Measurements from ENCODE around the gene PHF23.

Gene PHF23

GRCh38 chr17:7237761-7238419 lies 1.4 kb downstream of the PHF23 start:
- peak; percentile 53 for DNase-seq

GRCh38 chr17:7237266-7237760 lies 1.9 kb downstream of the PHF23 start:
- DNase-seq, result no peak

DNA sequence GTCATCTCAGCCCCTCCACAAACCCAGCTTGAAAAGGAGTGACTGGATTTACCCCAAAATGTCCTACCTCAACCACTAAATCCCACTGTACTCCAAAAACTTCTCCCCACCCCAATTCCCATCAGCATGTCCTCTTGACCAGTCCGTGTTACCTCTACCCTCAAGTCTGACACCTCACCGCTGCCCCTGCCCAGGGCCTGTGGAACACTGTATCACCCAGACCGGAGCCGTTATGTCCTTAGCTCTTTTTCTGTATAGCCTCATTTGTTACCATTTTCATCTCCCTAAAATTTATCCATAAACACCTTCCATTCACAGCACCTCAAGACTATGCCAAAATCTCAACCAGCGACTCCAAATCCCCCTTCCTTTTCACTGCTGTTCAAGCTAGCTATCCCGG lies 2.4 kb downstream of the PHF23 start:
- no peak for DNase-seq

- DNase-seq, result no peak
Measured at GRCh38 chr17:7235693-7236665, 3.3 kb downstream of the PHF23 start.

- peak; percentile 90 for DNase-seq
Measured at GRCh38 chr17:7234083-7234951, 4.9 kb downstream of the PHF23 start, which contains the start of gene DVL2. TSS of gene DVL2 (minus strand) at chr17:7234517. CDS start at chr17:7234262, 255 bp downstream.

DNA sequence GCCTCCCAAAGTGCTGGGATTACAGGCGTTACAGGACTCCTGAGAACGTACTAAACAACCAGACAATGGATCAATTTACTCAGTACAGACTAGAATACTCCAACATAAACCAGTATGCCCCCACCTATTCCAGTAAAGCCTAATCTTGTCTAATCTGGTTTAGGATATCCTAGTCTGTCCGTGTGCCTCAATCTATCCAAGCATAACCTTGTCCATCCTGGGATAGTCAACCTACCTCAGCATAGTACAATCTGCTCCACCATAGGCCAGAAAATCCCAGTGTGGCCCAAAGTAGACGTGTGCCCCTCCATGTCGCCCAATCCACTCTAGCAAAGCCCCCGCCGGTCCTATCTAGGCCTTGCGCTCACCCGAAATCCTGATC lies 5.6 kb downstream of the PHF23 start:
- no peak for DNase-seq

- no peak for DNase-seq
Measured at GRCh38 chr17:7232114-7232513, 7.1 kb downstream of the PHF23 start.

DNA sequence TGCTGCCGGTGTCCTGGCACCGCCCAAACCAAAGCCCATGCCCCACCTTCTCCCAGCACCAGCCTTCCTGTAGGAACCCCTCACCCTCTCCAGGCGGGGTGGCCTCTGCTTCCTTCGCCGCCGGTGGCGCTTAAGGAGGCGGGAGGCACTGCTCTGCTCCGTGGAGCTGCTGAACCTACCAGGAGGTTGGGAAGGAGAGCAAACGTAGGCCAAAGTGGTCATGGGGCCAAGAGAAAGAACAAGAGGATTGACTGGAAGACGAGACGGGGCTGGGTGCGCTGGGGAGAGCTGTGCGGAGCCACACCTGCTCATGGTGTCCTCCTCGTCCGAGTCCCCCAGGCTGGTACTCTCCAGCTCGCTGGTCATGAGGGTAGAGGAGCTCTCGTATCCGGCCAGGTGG lies 9.8 kb downstream of the PHF23 start:
- DNase-seq, result no peak

GRCh38 chr17:7228920-7229319 lies 10.3 kb downstream of the PHF23 start:
- no peak for DNase-seq

DNA sequence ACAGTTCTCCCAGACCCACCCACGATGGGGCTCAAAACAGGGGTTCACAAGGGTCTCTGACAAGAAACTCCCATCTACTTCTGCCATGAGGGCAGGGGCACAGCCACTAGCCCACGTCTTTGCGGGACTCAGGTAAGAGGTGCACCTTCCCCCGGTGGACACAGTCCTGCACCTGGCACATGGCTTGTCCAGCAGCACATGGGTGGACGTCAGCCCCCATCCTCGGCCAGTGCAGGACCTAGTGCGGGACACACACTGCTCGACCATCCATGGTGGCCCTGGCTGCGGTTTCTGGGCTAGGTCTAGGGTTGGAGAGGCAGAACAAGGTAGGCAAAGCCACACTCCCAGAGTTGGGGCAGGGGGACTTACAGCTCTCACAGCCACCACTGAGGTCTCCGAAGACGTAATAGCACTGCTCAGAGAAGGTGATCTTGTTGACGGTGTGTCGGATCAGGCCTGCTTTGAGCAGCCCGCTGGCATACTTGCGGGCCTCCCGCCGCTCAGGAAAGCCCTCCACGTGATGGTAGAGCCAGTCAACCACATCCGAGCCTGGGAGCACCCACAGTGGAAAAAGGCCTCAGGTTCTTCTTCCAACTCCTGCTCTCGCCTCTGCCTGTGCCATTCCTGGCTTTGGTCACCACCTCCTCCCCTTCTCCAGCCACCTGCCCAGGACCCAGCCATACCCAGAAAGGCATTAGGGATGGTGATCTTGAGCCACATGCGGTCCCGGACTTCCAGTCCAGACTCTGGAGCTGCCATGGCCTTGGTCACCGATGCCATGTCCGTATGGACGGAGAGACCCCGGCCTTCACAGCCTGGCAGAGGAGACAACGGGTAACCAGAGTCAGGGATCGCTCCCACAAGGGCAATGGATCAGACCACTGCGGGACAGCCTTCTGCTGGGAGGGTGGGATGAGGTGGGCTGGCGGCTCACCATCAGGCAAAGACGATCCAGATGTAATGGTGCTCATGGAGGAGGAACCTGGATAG lies 12.2 kb downstream of the PHF23 start:
- DNase-seq, result no peak

DNA sequence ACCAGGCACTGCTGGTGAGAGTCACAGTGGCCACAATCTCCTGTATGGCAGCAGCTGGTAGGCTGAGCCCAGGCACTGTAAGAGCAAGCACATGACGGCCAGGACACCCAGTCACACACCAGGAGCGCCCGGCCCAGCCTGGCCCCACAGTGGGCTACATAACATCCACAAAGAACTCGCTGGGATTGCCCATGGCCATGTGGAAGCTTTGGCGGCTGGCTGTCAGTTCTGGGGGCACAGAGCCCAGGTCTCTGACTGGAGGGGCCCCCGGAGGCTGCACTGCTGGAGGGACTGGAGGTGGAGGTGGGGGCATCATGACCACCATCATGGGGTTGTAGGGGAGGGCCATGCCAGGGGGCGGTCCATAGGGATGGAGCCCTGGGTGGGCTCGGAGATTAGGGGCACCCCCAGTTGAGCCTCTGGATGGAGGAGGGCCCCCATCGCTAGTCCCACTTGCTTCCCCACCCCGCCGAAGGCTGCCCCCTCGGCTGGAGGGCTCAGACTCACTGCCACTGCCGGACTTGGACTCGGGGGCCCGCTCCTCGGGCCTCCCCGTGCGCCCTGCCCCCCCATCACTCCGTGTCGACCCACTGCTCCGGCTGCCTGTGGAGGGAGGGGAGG lies 13.4 kb downstream of the PHF23 start:
- no peak for DNase-seq

- DNase-seq, result no peak
Measured at GRCh38 chr17:7224661-7225111, 14.6 kb downstream of the PHF23 start.

DNA sequence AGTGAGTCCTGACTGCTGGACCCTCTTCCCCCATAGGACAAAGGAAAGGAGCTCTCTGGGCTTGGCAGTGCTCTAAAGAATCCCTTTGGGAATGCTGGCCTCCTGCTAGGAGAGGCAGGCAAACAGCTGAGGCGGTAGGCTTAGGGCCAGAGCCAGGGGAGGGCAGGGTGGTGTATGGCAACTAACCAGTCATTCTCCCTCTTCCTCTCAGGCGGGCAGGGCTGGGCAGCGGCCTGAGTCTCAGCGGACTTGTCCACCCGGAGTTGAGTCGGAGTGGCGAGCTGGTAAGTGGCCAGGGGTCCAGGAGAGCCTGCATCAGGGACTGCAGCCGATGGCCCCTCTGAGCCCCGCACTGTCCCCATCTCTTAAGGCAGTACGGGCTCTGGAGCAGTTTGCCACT lies 15.1 kb downstream of the PHF23 start:
- DNase-seq, result no peak

- no peak for DNase-seq
Measured at GRCh38 chr17:7223375-7223774, 15.9 kb downstream of the PHF23 start.

- DNase-seq, result no peak
Measured at GRCh38 chr17:7222972-7223292, 16.3 kb downstream of the PHF23 start.

DNA sequence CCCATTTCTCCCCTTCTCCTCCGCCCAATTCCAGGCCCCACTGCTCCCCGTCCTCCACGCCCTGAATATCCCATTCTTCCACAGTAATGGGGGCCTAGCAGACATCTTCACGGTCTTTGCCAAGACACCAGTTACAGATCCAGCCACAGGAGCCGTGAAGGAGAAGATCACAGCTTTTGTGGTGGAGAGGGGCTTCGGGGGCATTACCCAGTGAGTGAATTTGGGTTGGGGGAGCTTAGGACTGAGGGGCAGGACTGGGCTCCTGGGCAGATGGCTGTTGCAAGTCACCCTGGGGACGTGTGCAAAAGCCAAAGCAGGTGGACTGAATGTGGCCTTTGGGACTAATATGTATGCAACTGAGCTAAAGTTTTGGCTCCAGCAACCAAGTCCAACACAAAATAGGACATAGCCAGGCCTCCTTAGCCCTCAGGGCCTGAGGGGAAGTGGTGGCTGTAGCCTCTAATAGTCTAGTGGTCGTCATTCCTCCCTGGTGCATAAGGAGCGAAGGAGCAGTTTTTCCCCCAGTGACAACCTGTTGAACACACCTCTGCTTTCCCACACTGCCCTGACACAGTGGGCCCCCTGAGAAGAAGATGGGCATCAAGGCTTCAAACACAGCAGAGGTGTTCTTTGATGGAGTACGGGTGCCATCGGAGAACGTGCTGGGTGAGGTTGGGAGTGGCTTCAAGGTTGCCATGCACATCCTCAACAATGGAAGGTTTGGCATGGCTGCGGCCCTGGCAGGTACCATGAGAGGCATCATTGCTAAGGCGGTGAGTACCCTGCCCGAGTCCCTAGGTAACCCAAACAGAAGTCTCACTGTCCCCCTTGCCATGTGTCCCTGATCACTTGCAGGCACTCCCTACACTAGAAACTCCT lies 16.9 kb downstream of the PHF23 start:
- no peak for DNase-seq

DNA sequence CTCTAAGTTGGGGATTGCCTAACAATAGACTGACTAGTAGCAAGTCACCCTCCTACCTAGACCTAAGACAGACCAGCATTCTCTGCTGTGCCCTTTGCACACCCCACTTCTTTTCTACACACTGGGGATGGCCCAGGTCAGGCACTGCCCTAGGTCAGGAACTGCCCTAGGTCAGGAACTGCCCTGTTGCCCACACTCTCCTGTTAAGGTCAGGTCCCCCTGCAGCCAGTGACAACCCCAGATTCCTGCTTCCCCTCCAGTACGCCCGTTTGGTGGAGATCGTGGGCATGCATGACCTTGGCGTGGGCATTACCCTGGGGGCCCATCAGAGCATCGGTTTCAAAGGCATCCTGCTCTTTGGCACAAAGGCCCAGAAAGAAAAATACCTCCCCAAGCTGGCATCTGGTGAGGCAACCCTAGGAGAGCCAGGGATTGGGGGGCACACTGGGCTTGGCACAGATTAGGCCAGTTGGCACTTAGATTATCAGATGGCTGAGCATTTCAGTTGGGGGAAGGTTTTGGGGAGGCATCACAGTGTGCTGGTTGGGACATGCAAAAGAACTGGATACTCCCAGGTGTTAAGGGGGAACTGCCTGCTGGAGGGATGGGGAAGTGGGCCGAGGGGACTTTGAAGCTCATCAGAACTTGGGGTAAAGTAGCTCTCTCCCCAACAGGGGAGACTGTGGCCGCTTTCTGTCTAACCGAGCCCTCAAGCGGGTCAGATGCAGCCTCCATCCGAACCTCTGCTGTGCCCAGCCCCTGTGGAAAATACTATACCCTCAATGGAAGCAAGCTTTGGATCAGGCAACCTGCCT lies 17.8 kb downstream of the PHF23 start:
- DNase-seq, result no peak

- peak; percentile 39 for DNase-seq
Measured at GRCh38 chr17:7220593-7221277, 18.5 kb downstream of the PHF23 start.

Measured in GDM1 (cell line).